T-cell (primary cell): ENCODE data around the gene MSANTD2. TPM values are rescaled to one million over a fixed set of nuclear protein-coding genes. Genes with fewer than 3 reads are reported as not detected.
A peak's percentile ranks its signal among the peaks of the same experiment; 100 is the strongest.

Experiments used
- ATAC-seq, 4 experiments: fragments of 200-7000 bp in 3 of 4; fragments of 150-1000 bp in 1 of 4; cut with Tn5 transposase; replicated peaks in 1 of 4; 1 replicate in 3 of 4; 2 replicates in 1 of 4; pipeline ENCODE4 v1.10.0; 2021; ENCODE audit warnings: moderate library complexity in 3 of 4, mild to moderate bottlenecking in 2 of 4, moderate number of reproducible peaks in 1 of 4
- CTCF ChIA-PET, 2 donors: fragments of 300-600 bp; sonication (Branson Sonifier 250); formaldehyde crosslinking; loops; one replicate each; lab custom pipeline; 2022; ENCODE audit warnings: antibody characterized with exemption in 2 of 2; lab: Charles Lee
- POLR2A ChIA-PET, 2 donors: fragments of 300-600 bp; sonication (Branson Sonifier 250); formaldehyde crosslinking; loops; one replicate each; lab custom pipeline; 2022; ENCODE audit warnings: antibody characterized with exemption in 2 of 2; lab: Charles Lee
- DNase-seq, 35 experiments: peaks; one replicate each; pipeline versions ENCODE4 v3.0.0 to v3.0.0-alpha.2; 2013 to 2023
- H3K27ac ChIP-seq: one replicate; pipeline ENCODE4 v1.5.1; 2013; ENCODE audit warnings: low read length
- H3K27me3 ChIP-seq, 2 experiments: replicated peaks in 1 of 2; 1 replicate in 1 of 2; 2 replicates in 1 of 2; pipeline versions ENCODE4 v1.6.1 to v1.7.0; 2013; ENCODE audit warnings: low read length in 1 of 2, mixed read lengths in 1 of 2; ENCODE audit not compliant: control insufficient read depth in 2 of 2, insufficient read depth in 2 of 2; ENCODE audit errors: extremely low read depth in 1 of 2
- H3K36me3 ChIP-seq, 2 donors: 1 replicate in 1 of 2; 2 replicates in 1 of 2; pipeline versions ENCODE4 v1.6.1 to v1.7.0; 2013; ENCODE audit warnings: low read length in 1 of 2; ENCODE audit not compliant: control insufficient read depth in 2 of 2, insufficient read depth in 1 of 2; ENCODE audit errors: extremely low read depth in 1 of 2
- H3K4me1 ChIP-seq, 2 experiments: 1 replicate in 1 of 2; 2 replicates in 1 of 2; pipeline versions ENCODE4 v1.6.1 to v1.7.0; 2013; ENCODE audit warnings: low read length in 2 of 2, mixed read lengths in 1 of 2; ENCODE audit not compliant: insufficient read depth in 2 of 2, control insufficient read depth in 1 of 2; ENCODE audit errors: extremely low read depth in 1 of 2
- H3K4me3 ChIP-seq, 2 donors: 1 replicate in 1 of 2; 2 replicates in 1 of 2; pipeline versions ENCODE4 v1.5.1 to v1.7.0; 2013; ENCODE audit warnings: mild to moderate bottlenecking in 2 of 2, low read length in 1 of 2, moderate library complexity in 1 of 2; ENCODE audit not compliant: control insufficient read depth in 1 of 2; ENCODE audit errors: extremely low read depth in 1 of 2
- H3K9me3 ChIP-seq: 2 replicates; pipeline ENCODE4 v1.7.0; 2013
- H3K27ac Mint-ChIP-seq, 2 donors: one replicate each; pipeline ENCODE4 v1.8.0; 2020 to 2021; ENCODE audit warnings: mild to moderate bottlenecking in 2 of 2, mixed read lengths in 2 of 2
- H3K27me3 Mint-ChIP-seq, 2 donors: one replicate each; pipeline ENCODE4 v1.8.0; 2021 to 2022; ENCODE audit warnings: mixed read lengths in 2 of 2
- H3K36me3 Mint-ChIP-seq: one replicate; pipeline ENCODE4 v1.8.0; 2021; ENCODE audit warnings: mixed read lengths
- H3K4me1 Mint-ChIP-seq, 3 donors: one replicate each; pipeline ENCODE4 v1.8.0; 2020 to 2022; ENCODE audit warnings: mixed read lengths in 3 of 3, mild to moderate bottlenecking in 1 of 3
- H3K4me3 Mint-ChIP-seq, 3 donors: one replicate each; pipeline ENCODE4 v1.8.0; 2020 to 2022; ENCODE audit warnings: mild to moderate bottlenecking in 3 of 3, mixed read lengths in 3 of 3, moderate library complexity in 3 of 3
- H3K9me3 Mint-ChIP-seq, 3 donors: one replicate each; pipeline ENCODE4 v1.8.0; 2020 to 2022; ENCODE audit warnings: mixed read lengths in 3 of 3
- WGBS: methylation state at CpG from one replicate; pipeline ENCODE4 v1.1.5; 2013; ENCODE audit warnings: missing lambda C conversion rate; ENCODE audit not compliant: insufficient coverage; 5-methylcytosine and 5-hydroxymethylcytosine counted together
- total RNA-seq, 35 experiments: library from RNA in 6 of 35; stranded (reverse) in 6 of 35; fragments of 120-200 nt in 1 of 35; gene quantifications; one replicate each; pipeline versions ENCODE4 v1.2.1 to v1.2.4 and lab custom pipeline; 2013 to 2026

MSANTD2 gene
- total RNA-seq, 5 donors from 2014 or later (not counting 1 experiment from before 2014, with no cell fraction given): 10.1 to 25.2 (median 19.9) TPM

- Mint-ChIP-seq H3K9me3 (no peaks in the 10 kb centered on the region), H3K27ac (no peak overlapping the region), H3K4me1 (peaks cover 19 to 23% (median 21%) of the 10 kb centered on the region in 3 donors), H3K27me3 (peaks cover 40 to 59% of the 10 kb centered on the region in 2 donors), H3K4me3 (peak overlapping the region in 2 of 3 donors; percentile 78), H3K36me3 (no peaks in the 10 kb centered on the region)
- no peak overlapping the region for H3K4me3 ChIP-seq
- peaks cover 2 to 17% of the 10 kb centered on the region in 2 experiments for H3K4me1 ChIP-seq
- H3K27me3 ChIP-seq: peaks cover 13 to 33% of the 10 kb centered on the region in 2 experiments
- no peak overlapping the region for H3K27ac ChIP-seq
- WGBS: 100% methylated on average over 4 of the region's 8 CpGs
- ChIA-PET CTCF (interaction anchor here (0.6 to 4.6 kb wide), 20 partner anchors 9 to 1473 kb away, joined by 3 to 59 read pairs (median 5); partner anchors contain the start of genes MSANTD2 (in 1 of the 2), SIAE (in 1 of the 2) and SPA17 (in 1 of the 2)), POLR2A (interaction anchor here (0.6 kb wide), 3 partner anchors 77 to 703 kb away, joined by 3 to 4 read pairs (median 3); partner anchors contain the start of gene CCDC15 (in 1 of the 2))
- DNase-seq: no peak
- no peak for ATAC-seq
- no peaks in the 10 kb centered on the region for H3K36me3 ChIP-seq
- no peaks in the 10 kb centered on the region for H3K9me3 ChIP-seq
These were observed 35.7 kb upstream of the MSANTD2 start for GRCh38 chr11:124835918-124836317.

GRCh38 chr11:124834526-124835180 is 34.4 kb upstream of the MSANTD2 start:
- Mint-ChIP-seq H3K36me3 (no peaks in the 10 kb centered on the region), H3K27me3 (peaks cover 34 to 46% of the 10 kb centered on the region in 2 donors), H3K4me1 (peaks cover 12 to 16% (median 15%) of the 10 kb centered on the region in 3 donors), H3K4me3 (no peak overlapping the region), H3K27ac (no peak overlapping the region), H3K9me3 (no peaks in the 10 kb centered on the region)
- POLR2A ChIA-PET: interaction anchor here in 1 of 2 donors (0.6 kb wide), 1 partner anchor 566 kb away, joined by 3 read pairs; no protein-coding TSS in a partner anchor
- no CpG with 5 or more reads among the region's 3 CpGs for WGBS
- no peaks in the 10 kb centered on the region for H3K9me3 ChIP-seq
- CTCF ChIA-PET: interaction anchor here (0.5 to 4.6 kb wide), 6 partner anchors 29 to 187 kb away, joined by 3 to 59 read pairs (median 4); no protein-coding TSS in a partner anchor
- peaks cover 0 to 14% of the 10 kb centered on the region in 2 experiments for H3K4me1 ChIP-seq
- no peak overlapping the region for H3K27ac ChIP-seq
- H3K27me3 ChIP-seq: peaks cover 10 to 24% of the 10 kb centered on the region in 2 experiments
- ATAC-seq (no peak), DNase-seq (no peak)
- no peaks in the 10 kb centered on the region for H3K36me3 ChIP-seq
- H3K4me3 ChIP-seq: no peak overlapping the region

- Mint-ChIP-seq H3K9me3 (no peaks in the 10 kb centered on the region), H3K4me1 (peaks cover 9 to 15% (median 12%) of the 10 kb centered on the region in 3 donors), H3K36me3 (no peaks in the 10 kb centered on the region), H3K27me3 (peaks cover 22 to 32% of the 10 kb centered on the region in 2 donors), H3K27ac (no peak overlapping the region), H3K4me3 (no peak overlapping the region)
- Histone ChIP-seq H3K4me3 (no peak overlapping the region), H3K27me3 (peaks cover 0 to 5% of the 10 kb centered on the region in 2 experiments), H3K36me3 (no peaks in the 10 kb centered on the region), H3K27ac (no peak overlapping the region), H3K9me3 (no peaks in the 10 kb centered on the region), H3K4me1 (peaks cover 0 to 6% of the 10 kb centered on the region in 2 experiments)
- ATAC-seq (no peak), DNase-seq (no peak)
- 83% methylated on average over 2 of the region's 4 CpGs for WGBS
- ChIA-PET CTCF (interaction anchor here (0.5 to 2.2 kb wide), 6 partner anchors 38 to 395 kb away, joined by 3 to 5 read pairs (median 4); no protein-coding TSS in a partner anchor), POLR2A (interaction anchor here in 1 of 2 donors (0.6 kb wide), 1 partner anchor 176 kb away, joined by 4 read pairs; no protein-coding TSS in a partner anchor)
These were observed 32.4 kb upstream of the MSANTD2 start for GRCh38 chr11:124832571-124832970.

GRCh38 chr11:124831897-124832296 is 31.7 kb upstream of the MSANTD2 start:
- no peak for ATAC-seq
- Histone ChIP-seq H3K9me3 (no peaks in the 10 kb centered on the region), H3K4me1 (peaks cover 0 to 3% of the 10 kb centered on the region in 2 experiments), H3K36me3 (no peaks in the 10 kb centered on the region), H3K27ac (no peak overlapping the region), H3K27me3 (peaks cover 0 to 5% of the 10 kb centered on the region in 2 experiments), H3K4me3 (no peak overlapping the region)
- Mint-ChIP-seq H3K27me3 (peaks cover 27 to 29% of the 10 kb centered on the region in 2 donors), H3K27ac (no peak overlapping the region), H3K4me1 (peaks cover 6 to 10% (median 6%) of the 10 kb centered on the region in 3 donors), H3K9me3 (no peaks in the 10 kb centered on the region), H3K36me3 (no peaks in the 10 kb centered on the region), H3K4me3 (no peak overlapping the region)
- ChIA-PET CTCF (interaction anchor here in 1 of 2 donors (0.6 to 2.2 kb wide), 2 partner anchors 37 to 286 kb away, joined by 3 to 4 read pairs; no protein-coding TSS in a partner anchor), POLR2A (no interaction called here)
- no peak for DNase-seq
- no CpG with 5 or more reads among the region's 2 CpGs for WGBS

- Mint-ChIP-seq H3K4me3 (no peak overlapping the region), H3K4me1 (no peaks in the 10 kb centered on the region), H3K36me3 (no peaks in the 10 kb centered on the region), H3K9me3 (no peaks in the 10 kb centered on the region), H3K27ac (no peak overlapping the region), H3K27me3 (peaks cover 27% of the 10 kb centered on the region in 2 donors)
- Histone ChIP-seq H3K36me3 (no peaks in the 10 kb centered on the region), H3K27ac (no peak overlapping the region), H3K4me1 (no peaks in the 10 kb centered on the region), H3K9me3 (no peaks in the 10 kb centered on the region), H3K4me3 (no peak overlapping the region), H3K27me3 (peaks cover 0 to 4% of the 10 kb centered on the region in 2 experiments)
- ChIA-PET POLR2A (interaction anchor here in 1 of 2 donors (0.7 kb wide), 1 partner anchor 14 kb away, joined by 10 read pairs; no protein-coding TSS in a partner anchor), CTCF (interaction anchor here in 1 of 2 donors (0.8 kb wide), 1 partner anchor 759 kb away, joined by 5 read pairs; no protein-coding TSS in a partner anchor)
- WGBS: 94% methylated on average over 2 of the region's 3 CpGs
- DNase-seq (no peak), ATAC-seq (no peak)
These were observed 30.5 kb upstream of the MSANTD2 start for GRCh38 chr11:124830749-124831148.

GRCh38 chr11:124829986-124830385 is 29.8 kb upstream of the MSANTD2 start:
- no peak overlapping the region for H3K4me3 Mint-ChIP-seq
- H3K36me3 ChIP-seq: no peaks in the 10 kb centered on the region
- DNase-seq: no peak
- ChIA-PET POLR2A (interaction anchor here (0.6 to 0.7 kb wide), 2 partner anchors 15 to 218 kb away, joined by 4 to 10 read pairs; no protein-coding TSS in a partner anchor), CTCF (interaction anchor here in 1 of 2 donors (0.5 to 0.8 kb wide), 2 partner anchors 64 to 758 kb away, joined by 3 to 5 read pairs; no protein-coding TSS in a partner anchor)
- no peak overlapping the region for H3K27ac Mint-ChIP-seq
- H3K36me3 Mint-ChIP-seq: no peaks in the 10 kb centered on the region
- WGBS: 100% methylated on average over 1 of the region's 3 CpGs
- no peak overlapping the region for H3K4me3 ChIP-seq
- H3K9me3 Mint-ChIP-seq: no peaks in the 10 kb centered on the region
- H3K4me1 ChIP-seq: no peaks in the 10 kb centered on the region
- H3K27me3 Mint-ChIP-seq: peaks cover 22 to 30% of the 10 kb centered on the region in 2 donors
- H3K27me3 ChIP-seq: peaks cover 0 to 4% of the 10 kb centered on the region in 2 experiments
- no peaks in the 10 kb centered on the region for H3K9me3 ChIP-seq
- no peak for ATAC-seq
- no peaks in the 10 kb centered on the region for H3K4me1 Mint-ChIP-seq
- no peak overlapping the region for H3K27ac ChIP-seq
